ENCODE measurements around the gene ZDHHC9.

Gene ZDHHC9

DNA sequence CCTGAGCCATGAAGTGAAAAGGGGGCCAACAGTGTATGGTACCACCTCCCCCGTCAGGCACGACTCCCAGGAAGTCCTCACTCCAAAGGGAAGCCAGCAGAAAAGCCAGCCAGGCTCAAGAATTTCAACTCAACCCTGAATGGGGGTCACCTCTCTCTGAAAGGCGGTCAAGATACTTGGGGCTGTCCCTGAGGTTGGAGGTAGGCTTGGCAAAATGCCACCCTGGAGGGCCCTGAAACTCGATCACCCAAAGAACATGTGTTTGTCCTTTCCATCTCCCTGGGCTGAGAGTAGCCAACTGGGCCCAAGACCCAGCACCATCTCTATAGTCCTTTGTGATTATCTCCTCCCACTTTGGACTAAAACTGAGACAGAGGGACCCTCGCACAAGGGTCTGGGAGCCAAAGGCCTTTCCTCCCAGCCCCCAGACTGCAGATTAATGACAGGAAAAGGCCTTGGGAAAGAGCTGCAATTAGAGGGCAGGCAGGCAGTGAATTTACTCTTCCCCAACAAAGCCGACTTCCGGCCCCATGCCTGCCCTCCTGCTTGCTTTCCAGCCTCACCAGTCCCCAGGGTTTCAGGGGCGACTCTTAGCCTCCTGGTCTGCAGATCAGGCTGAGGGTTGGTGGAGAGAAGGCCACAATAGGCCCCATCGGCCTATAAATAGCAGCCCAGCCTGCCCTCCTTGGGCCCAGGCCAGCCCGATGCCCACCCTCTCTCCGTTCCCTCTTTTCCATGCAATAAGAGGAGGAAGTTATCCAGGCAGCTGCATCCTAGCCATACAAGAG lies 58.3 kb downstream of the ZDHHC9 start:
- no peak for FAIRE-seq

DNA sequence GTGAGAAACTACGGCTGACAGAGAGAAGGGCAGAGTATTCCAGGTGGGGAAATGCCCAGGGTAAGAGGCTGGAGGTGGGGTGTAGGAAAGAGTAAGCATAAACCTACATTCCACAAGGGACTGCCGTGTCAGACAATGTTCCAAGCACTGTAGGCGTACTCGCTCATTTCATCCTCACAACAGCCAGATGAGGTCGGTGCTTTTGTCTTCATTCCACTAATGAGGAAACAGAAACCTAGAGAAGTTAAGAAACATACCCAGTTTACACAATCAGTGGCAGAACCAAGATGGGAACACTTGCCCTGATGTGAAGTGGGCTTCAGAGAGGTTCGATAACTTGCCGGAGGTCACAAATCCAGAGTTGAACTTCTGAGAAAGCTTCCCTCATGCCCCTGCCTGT lies 59.3 kb downstream of the ZDHHC9 start:
- FAIRE-seq, result no peak

DNA sequence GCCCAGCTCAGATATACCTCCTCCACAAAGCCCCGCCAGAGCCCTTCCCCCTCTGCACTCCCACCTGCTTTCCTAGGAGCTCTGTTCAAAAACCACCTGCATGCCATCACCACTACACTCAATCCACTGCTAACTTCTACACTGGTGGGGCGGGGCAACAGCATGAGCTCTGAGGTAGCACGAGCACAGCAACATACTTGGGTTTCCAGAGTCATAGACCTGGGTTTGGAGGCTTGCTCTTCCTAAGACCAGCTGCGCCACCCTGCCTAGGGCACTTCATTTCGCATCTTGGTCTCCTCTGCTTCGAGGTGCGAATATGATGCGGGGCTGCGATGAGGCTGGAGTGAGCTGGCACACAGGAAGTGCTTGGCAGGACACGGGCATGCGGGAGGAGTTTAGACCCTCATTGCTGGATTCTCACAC lies 60.4 kb downstream of the ZDHHC9 start:
- FAIRE-seq, result no peak

DNA sequence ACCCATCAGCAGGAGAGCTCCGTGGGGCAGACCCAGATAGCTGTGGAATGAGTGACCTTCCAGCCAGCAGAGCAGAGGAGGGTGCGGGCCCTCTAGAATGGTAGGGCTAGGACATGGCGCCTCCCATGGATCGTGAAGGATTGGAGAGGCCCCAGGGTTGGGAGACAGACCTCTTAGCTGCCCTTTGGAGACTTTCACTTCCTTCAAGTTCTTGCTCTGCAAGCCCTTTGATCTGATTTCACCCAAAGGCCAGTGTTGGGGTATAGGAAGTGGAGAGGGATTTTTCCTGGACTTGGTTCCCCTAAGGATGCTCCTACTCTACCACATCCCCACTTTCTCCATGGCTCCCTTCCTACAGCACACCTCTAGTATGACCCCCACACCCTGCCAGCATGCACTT lies 61.0 kb downstream of the ZDHHC9 start:
- FAIRE-seq, result no peak

DNA sequence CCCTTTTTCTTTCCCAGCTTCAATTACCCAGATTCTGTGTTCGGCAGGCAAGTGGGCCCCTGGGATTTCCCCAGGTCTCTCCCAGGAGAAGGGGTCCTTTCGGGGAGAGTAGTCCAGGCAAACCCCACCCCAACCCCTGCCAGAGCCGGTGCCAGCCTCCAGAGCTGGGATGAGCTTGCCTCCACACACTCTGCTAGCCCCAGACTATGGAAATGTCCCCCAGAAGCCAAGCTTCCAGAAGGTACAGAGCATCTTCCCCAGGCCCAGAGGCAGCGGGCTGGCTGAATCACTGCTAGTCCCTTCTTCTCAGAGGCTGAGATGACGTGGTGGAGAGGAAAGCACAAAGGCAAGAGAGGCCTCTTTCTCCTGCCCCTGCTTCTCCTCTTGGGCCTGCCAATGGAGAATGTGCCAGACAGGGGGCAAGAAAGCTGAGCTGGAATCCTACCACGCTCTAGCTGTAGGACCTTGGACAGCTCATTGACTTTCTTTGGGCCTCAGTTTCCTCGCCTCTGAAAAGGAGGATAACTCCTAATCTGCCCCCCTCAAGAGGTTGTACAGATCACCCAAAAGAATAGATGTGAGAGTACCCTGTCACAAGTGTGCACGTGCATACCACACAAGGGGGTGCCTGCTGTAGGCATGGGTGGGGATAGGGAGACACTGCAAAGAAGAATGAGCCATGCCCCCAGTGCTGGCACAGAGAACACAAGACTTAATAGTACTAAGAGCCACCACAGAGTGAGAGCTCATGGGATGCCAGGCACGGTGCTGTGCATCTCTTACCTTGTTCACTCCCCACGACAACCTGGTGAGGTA lies 61.8 kb downstream of the ZDHHC9 start:
- FAIRE-seq, result no peak

DNA sequence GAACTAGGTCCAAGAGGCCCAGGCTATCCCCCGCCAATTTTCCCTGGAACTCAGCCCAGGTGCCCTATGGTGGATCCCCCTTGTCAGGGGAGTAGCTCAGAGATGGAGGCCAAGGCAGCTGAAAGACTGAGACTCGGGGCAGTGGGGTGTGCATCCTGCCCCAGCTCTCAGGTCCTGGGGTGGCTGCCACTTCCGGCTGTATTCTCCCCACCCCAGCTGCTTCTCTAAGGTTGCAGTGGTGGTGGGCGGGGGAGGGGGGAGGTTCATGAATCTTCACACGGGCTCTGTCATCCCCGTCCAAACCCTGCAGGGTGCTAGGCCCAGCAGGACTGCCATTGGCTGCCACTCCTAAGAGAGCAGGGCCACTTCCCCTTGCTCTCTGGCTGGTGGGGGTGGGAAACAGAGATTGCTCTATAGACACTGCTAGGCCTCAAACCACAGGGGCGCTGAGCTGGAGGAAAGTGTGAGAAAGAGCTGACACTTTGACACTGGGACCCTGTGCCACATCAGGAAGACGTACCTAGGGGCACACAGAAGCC lies 62.5 kb downstream of the ZDHHC9 start:
- no peak for FAIRE-seq

DNA sequence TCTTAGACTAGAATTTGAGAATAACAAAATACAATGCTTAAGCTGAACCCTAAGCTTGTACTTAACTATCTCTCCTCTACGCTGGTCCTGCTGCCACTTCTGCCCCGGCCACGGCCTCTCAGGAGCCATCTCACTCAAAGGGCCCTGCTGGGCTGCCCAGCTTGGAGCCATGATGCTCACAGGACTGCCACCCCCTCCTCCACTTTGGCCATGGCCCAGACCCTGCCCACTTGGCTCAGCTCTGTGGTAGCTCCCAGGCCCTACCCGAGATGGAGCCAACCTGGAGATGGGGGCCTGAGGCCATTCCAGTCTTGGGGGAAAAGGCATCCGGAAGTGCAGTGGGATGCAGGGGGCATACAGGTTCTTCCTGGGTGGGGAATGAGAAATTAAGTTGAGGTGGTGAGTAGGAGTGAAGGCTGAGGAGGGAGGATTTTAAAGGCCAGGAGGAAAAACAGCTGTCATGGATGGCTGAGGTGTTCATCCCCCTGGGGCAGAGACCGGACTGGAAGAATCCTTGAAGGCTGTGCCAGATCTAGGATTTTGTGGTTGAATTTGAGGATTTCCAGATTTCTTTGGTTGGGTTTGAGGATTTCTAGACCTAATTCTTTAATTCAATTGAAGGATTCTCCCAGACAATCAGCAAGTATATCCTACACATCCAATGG lies 63.1 kb downstream of the ZDHHC9 start:
- no peak for FAIRE-seq

DNA sequence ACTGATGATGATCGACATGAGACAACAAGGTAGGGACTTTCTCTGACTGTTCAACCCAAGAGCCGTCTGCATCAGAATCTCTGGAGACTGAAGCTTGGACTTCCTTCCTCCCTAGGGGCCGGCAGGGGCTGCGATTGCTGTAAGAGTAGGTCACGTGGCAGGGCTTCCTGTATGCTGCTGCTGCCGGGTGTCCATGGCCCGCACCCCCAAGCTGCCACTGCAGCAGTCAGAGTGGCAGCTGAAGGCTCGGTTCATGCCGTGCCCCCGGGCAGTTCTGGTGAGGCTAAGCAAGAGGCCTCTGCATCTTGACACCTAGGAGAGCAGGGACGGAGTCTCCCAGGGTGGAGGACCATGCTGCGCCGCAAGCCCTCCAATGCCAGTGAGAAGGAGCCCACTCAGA lies 63.9 kb downstream of the ZDHHC9 start, which contains the start of gene SASH3:
Gene SASH3 (plus strand): TSS at position 203 of the 400 bp plus-strand sequence. CDS start 149 bp downstream, at position 352.
- no peak for FAIRE-seq

DNA sequence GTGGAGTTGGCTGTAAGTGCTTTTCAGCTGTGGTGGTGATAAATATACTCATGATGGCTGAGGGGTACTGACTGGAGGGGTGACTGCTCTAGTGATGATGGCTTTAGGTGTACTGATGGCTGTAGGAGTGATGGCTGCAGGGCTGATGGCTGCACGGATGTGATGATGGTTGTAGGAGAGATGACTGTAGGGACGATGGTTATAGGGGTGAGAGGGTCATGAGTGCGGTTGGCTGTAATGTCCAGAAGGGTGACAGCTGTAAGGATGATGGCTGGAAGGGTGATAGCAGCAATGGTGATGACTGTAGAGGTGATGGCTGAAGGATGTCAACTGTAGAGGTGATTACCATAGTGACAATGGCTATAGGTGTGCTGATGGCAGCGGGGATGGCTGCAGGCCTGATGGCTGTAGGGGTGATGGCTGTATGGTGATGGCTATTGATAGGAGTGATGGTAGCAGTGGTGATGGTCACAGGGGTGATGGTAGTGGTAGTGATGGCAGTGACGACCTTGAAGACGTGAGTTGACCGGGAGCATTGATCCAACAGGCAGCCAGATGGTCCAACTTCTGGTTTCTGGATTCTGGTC lies 64.5 kb downstream of the ZDHHC9 start:
- no peak for FAIRE-seq

DNA sequence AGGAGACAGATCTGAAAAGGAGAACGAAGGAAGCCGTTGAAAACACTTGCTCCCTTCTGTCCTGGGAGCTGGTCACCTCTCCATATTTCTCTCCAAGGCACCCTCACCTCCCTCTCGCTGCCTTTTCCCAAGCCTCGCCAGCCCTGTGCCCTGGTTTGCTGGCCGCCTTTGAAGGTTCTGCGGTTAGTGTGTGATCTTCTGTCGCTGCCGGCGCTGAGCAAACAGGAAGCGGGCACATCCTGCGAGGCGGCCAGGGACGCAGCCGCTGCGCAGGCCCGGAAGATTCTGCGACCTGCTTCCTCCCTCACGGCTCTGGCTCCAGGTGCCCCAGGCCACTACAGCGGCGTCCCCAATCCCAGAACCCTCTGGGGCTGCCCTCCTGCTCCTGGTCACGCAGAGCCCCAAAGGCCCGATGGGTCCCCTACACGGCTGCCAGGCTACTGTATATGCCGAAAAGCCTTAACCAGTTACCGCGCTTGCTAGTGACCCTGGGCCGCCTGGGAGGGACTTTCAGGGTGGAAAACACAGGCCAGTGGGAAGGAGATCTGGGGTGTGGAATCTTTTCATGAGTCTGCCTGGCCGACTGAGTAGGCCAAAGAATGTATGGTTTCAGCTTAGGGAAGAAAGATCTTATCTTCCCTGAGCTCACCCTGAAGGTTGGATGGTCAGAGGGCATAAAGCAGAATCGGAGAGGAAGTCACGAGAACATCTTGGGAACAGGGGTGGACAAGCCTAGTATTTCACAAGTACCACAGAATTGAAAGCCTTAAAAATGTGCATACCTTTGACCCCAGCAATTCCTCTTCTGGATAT lies 66.3 kb downstream of the ZDHHC9 start:
- FAIRE-seq, result no peak

DNA sequence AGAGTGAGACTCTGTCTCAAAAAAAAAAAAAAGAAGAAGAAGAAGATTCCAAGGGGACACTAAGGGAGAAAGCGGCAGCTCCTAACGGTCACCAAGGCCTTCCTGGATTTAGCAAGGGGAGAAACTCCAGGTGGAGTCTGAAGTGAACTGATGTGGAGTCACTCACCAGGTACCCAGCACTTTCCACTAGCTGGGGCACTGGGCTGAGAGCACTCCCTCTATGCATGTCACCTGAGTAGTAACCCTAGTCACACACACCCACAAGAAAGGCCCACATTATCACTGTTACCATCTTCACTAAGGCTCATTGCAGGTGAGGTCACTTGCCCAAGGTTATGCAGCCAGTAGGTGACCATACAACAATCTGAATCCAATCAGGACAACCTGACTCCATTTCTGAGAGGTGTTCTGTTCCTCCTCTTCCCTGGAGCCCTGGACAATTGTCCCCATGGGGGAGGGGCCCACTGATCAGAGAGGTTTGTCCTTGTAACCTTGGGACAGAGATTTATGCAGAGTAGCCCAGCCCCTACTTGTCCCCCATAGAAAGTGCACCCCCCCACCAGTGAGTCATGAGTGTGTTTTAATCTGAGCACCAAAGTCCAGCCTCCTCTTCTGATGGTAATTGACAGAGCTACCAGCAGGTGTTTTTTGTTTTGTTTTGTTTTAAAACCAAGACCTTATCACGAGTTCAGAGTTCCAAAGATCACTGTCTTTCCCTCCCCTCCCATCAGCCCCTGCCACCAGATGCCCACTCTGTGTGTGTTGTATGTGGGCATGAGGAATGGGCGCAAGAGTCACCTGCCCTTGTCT lies 69.8 kb downstream of the ZDHHC9 start:
- no peak for FAIRE-seq

DNA sequence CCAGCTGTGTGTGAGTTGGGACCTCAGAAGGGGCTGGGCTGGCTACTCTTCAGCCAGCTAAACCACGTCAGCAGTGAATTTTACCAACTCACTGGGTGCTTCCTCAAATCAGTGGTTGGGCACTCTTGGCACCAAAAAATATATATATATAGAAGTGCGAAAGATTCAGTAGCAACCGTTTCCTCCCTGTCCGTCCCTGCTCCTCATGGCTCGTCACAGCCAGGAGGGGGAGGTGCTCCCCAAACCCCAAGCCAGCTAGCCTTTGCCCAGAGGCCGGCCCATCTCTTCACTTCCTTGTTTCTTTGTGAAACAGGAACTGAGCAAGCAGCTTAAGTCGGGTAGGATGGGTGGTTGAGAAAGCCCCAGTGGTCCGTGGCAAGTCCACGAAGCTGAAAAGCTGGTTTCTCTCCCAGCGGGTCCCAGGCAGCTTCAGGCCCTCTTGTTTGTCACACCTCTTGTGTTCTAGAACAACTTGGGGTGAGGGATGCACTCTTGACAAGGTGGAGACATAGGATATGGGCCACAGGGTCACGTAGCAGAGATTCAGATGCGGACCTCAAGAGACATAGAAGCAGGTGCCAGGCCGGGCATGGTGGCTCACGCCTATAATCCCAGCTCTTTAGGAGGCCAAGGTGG lies 70.8 kb downstream of the ZDHHC9 start:
- no peak for FAIRE-seq

DNA sequence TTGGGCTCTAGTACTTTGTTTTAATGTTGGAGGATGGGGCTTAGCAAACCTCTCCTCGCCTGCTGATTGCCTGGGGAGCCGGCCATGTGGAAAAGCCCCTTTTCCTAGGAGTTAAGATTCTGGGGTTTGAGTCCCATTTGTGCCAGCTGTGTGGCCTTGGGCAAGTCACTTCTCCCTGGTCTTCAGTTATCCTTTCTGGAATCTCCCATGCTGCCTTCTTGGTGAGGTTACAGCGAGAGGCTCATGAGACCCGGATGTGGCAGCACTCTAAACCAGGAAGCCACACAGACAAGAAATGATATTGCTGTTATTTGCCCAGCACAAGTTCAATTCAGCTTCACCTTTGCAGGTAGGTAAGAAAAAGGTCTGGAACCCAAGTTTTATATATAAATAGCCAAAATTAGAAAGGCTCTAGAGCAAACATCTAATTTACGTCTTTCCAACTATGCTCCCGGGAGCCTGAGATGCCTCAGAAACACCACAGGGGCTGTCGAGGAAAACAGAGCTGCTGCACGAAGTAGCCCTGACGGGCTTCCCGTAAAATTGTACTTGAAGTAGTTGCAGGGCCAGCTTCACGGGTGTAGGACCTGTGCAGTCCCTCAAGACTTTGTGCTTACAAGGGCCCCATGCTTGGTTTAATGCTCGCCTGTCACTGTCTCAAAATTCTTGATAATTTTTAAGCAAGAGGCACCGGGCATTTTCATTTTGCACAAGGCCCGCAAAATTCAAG lies 72.3 kb downstream of the ZDHHC9 start:
- FAIRE-seq, result no peak

DNA sequence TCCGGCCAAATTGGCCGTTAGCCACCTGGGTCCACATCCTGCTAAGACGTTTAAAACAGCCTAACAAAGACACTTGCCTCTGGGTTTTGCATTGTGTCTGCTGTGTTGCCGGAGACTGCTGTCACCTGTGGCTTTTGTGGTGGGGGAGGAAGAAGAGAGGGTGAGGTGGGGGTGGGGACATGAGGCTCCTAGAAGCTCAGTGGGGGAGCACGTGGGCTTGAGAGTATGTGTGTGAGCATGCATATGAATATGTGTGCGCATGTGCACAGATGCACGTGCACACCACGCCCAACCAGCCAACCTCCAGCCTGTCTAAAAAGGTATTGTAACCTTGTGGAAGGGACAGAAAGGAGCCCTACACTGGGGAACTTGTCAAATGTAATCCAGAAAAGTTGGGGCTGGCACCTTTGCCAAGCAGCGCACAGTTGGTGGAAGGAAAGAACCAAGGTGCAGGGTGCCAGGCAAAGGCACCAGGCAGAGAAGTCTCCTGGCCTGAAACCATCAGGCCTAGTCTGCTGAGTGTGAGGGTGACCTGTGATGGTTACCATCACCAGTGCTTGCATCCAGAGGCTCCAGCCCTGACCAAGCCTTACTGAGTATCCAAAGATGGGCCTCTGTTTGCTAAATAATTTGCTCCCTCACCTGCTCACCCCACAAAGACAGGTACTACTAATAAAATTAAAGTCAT lies 74.1 kb downstream of the ZDHHC9 start:
- FAIRE-seq, result no peak

DNA sequence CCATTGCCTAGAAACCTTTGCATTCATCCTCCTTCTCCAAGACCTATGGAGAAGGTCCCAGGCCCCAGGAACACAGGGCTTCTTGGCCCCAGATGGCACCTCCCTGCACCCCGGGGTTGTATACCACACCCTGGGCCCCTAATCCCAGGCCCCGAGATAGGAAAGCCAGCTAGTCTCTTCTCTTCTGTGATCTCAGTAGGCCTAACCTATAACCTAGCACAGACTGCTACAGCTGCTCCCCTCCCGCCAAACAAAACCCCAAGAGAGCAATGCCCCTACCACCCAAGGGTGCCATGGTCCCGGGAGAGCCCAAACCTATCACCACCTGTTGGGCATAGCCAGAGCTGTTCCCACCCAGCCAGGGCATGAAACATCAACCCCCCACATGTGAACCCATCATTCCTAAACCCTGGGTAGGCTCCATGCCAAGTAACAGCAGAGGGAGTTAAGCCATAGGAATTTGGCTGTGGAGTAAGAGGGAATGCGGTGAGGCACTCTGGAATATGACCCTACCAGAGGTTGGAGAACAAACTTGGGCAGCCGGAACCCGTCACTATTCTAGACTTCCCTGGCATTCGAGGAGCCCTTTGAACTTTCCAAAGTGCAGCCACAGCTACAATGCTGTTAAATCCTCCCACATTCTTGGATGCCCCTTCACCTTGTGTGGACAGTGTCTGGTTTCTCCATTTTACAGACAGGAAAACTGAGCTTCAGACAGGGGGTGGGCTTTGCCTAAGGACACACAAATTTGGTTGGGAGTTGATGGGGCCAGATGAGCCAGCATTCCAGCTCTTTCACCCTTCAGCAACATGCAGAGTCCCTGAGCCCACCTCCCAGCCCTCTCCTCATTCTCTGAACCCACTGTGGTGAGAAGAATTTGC lies 74.9 kb downstream of the ZDHHC9 start:
- FAIRE-seq, result no peak

DNA sequence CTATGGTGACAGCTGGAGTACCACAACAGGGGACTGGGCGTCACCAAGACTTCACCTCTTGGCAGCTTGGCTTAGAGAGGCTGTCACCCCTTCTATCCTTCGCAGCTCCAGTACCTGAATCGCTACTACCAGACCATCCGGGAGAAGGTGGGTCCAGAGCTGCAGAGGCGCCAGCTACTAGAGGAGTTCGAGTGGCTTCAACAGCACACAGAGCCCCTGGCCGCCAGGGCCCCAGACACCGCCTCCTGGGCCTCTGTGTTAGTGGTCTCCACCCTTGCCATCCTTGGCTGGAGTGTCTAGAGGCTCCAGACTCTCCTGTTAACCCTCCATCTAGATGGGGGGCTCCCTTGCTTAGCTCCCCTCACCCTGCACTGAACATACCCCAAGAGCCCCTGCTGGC lies 75.5 kb downstream of the ZDHHC9 start:
- FAIRE-seq, result no peak

DNA sequence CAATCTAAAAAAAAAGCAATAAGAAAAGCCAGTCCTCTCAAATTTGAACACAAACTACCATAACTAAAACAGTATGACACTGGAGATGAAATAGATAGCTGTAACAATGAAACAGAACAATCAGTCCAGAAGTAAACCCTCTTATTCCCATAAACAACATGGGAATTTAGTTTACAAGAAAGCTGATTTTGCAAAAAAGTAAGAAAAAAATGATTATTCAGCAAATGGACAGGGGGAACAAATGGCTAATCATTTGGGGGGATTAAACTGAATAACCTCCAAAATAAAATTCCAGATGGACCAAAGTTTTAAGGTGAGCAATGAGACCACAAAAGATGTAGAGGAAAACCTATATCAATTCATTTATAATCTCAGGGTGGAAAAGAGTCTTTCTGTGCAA lies 80.0 kb downstream of the ZDHHC9 start:
- no peak for FAIRE-seq

DNA sequence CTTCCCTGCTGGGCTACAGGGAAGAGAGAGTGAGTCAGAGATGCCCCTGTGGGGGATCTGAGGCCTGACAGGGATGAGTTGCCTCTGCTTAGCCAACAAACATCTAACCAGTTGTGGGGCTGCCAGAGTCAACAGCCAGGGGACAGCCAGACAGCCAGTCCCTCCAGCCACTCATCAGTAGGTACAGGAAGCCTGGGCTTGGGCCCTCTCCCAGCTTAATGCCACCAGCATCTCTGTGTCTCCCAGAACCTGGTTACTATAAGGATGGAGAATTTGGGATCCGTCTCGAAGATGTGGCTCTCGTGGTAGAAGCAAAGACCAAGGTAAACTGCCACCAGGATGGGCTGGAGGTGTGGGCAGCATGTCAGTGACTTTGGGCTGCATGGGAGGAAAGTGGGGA lies 81.2 kb downstream of the ZDHHC9 start:
- FAIRE-seq, result no peak
